ENCODE data around the gene LCK.
A peak's percentile ranks its signal among the peaks of the same experiment; 100 is the strongest.
"Not testable (repeated sequence)": the region's sequence is repeated elsewhere in the genome, so short reads cannot be mapped to it uniquely, and the experiment has no call there.

Gene LCK

DNA sequence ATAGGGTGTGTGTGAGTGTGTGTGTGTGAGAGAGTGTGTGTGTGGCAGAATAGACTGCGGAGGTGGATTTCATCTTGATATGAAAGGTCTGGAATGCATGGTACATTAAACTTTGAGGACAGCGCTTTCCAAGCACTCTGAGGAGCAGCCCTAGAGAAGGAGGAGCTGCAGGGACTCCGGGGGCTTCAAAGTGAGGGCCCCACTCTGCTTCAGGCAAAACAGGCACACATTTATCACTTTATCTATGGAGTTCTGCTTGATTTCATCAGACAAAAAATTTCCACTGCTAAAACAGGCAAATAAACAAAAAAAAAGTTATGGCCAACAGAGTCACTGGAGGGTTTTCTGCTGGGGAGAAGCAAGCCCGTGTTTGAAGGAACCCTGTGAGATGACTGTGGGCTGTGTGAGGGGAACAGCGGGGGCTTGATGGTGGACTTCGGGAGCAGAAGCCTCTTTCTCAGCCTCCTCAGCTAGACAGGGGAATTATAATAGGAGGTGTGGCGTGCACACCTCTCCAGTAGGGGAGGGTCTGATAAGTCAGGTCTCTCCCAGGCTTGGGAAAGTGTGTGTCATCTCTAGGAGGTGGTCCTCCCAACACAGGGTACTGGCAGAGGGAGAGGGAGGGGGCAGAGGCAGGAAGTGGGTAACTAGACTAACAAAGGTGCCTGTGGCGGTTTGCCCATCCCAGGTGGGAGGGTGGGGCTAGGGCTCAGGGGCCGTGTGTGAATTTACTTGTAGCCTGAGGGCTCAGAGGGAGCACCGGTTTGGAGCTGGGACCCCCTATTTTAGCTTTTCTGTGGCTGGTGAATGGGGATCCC is 22.5 kb downstream of the LCK start:
- DNase-seq (ENCODE audit: low read depth in 4 of 4, low spot score in 1 of 4) = peak; percentile 49 to 85 (median 56)

DNA sequence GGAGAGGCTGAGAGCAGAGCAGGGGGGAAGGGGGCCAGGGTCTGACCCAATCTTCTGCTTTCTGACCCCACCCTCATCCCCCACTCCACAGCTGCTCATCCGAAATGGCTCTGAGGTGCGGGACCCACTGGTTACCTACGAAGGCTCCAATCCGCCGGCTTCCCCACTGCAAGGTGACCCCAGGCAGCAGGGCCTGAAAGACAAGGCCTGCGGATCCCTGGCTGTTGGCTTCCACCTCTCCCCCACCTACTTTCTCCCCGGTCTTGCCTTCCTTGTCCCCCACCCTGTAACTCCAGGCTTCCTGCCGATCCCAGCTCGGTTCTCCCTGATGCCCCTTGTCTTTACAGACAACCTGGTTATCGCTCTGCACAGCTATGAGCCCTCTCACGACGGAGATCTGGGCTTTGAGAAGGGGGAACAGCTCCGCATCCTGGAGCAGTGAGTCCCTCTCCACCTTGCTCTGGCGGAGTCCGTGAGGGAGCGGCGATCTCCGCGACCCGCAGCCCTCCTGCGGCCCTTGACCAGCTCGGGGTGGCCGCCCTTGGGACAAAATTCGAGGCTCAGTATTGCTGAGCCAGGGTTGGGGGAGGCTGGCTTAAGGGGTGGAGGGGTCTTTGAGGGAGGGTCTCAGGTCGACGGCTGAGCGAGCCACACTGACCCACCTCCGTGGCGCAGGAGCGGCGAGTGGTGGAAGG is 23.7 kb downstream of the LCK start:
- no peak for DNase-seq (ENCODE audit: low read depth in 4 of 4, low spot score in 1 of 4)

DNA sequence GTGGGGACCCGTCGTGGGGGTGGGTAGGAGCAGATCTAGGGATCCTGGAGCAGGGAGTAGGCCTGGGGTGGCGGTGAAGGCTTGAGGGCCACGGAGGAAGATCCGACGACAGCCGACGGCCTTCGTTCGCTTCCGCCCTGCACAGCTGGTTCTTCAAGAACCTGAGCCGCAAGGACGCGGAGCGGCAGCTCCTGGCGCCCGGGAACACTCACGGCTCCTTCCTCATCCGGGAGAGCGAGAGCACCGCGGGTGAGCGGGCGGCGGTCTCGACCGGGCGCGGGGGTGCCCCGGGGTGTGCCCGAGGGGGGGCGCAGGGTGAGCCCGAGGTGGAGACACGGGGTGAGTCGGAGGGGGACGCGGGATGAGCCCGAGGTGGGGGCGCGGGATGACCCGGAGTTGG is 24.4 kb downstream of the LCK start:
- no peak for DNase-seq (ENCODE audit: low read depth in 4 of 4, low spot score in 1 of 4)

DNA sequence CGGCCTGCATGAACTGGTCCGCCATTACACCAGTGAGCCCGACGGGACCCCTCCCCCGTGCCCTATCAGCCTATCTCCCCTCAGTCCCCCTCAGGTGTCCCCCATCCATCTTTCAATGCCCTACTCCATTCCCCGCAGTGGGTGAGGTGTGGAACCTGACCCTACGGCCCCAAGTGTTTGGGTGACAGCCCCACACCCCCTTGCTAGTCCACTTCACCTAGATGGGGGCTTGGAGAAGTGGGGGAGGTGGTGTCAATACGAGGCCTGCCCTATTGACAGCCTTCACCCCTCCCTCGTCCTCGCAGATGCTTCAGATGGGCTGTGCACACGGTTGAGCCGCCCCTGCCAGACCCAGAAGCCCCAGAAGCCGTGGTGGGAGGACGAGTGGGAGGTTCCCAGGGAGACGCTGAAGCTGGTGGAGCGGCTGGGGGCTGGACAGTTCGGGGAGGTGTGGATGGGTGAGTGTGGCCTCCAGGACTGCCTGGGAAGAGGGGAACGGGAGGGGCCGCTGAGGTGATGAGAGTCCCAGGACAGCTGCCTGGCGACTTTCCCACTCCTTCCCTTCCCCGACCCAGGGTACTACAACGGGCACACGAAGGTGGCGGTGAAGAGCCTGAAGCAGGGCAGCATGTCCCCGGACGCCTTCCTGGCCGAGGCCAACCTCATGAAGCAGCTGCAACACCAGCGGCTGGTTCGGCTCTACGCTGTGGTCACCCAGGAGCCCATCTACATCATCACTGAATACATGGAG is 25.1 kb downstream of the LCK start:
- DNase-seq (ENCODE audit: low read depth in 4 of 4, low spot score in 1 of 4) = no peak

DNA sequence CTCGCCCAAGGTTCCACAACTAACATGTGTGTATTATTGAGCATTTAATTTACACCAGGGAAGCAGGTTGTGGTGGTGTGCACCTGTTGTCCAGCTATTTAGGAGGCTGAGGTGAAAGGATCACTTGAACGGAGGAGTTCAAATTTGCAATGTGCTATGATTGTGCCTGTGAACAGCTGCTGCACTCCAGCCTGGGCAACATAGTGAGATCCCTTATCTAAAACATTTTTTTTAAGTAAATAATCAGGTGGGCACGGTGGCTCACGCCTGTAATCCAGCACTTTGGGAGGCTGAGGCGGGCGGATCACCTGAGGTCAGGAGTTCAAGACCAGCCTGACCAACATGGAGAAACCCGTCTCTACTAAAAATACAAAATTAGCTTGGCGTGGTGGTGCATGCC is 33.7 kb downstream of the LCK start:
- DNase-seq (ENCODE audit: low read depth in 4 of 4, low spot score in 1 of 4) = not testable (repeated sequence)

- no peak for DNase-seq (ENCODE audit: low read depth in 4 of 4, low spot score in 1 of 4)
Measured at GRCh38 chr1:32285658-32286057, 34.6 kb downstream of the LCK start.

DNA sequence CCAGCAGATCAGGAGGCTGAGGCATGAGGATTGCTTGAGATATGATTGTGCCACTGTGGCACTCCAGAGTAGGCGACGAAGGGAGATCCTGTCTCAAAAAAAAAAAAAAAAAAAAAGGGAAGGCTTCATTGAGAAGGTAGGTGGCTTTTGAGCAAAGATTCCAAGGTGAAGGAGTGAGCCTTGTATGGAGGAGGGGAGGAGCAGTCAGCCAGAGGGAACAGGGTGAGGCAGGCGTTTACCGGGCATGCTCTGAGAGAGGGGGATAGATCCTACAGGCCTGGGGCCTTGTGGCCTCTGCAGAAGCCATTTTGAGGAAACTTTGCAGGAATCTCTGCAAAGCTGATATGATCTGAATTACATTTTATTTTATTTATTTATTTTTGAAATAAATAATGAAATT is 35.7 kb downstream of the LCK start:
- DNase-seq (ENCODE audit: low read depth in 4 of 4, low spot score in 1 of 4) = no peak

- no peak for DNase-seq (ENCODE audit: low read depth in 4 of 4, low spot score in 1 of 4)
Measured at GRCh38 chr1:32289256-32289655, 38.2 kb downstream of the LCK start.

GRCh38 chr1:32291145-32291707 is 40.2 kb downstream of the LCK start:
- no peak for DNase-seq (ENCODE audit: low read depth in 4 of 4, low spot score in 1 of 4)

GRCh38 chr1:32291708-32292538 is 40.9 kb downstream of the LCK start, which contains the start of gene HDAC1:
TSS of gene HDAC1 (plus strand) at chr1:32292083. CDS start at chr1:32292170, 87 bp downstream.
- peak; percentile 85 to 97 (median 92) for DNase-seq (ENCODE audit: low read depth in 4 of 4, low spot score in 1 of 4)

GRCh38 chr1:32298211-32298610 is 47.1 kb downstream of the LCK start:
- DNase-seq (ENCODE audit: low read depth in 4 of 4, low spot score in 1 of 4) = not testable (repeated sequence)

DNA sequence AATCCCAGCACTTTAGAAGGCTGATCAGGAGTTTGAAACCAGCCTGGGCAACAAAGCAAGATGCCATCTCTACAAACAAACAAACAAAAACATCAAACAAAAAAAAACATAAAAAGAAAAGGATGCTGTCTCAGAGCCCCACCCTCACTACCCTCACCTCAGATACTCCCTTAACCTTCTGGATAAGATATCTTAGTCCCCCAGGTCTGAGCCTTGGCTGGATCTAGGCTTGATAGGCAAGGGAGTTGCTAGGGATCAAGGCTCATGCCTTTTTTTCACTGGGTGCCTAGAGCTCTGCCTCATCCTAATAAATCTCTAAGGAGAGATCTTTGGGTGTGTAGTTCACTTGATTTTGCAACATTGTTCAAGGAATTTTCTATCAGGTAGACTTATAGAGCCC is 48.3 kb downstream of the LCK start:
- no peak for DNase-seq (ENCODE audit: low read depth in 4 of 4, low spot score in 1 of 4)

GRCh38 chr1:32303358-32303757 is 52.3 kb downstream of the LCK start:
- no peak for DNase-seq (ENCODE audit: low read depth in 4 of 4, low spot score in 1 of 4)

GRCh38 chr1:32303997-32304622 is 53.0 kb downstream of the LCK start:
- no peak for DNase-seq (ENCODE audit: low read depth in 4 of 4, low spot score in 1 of 4)

- no peak for DNase-seq (ENCODE audit: low read depth in 4 of 4, low spot score in 1 of 4)
Measured at GRCh38 chr1:32305310-32305709, 54.2 kb downstream of the LCK start.

DNA sequence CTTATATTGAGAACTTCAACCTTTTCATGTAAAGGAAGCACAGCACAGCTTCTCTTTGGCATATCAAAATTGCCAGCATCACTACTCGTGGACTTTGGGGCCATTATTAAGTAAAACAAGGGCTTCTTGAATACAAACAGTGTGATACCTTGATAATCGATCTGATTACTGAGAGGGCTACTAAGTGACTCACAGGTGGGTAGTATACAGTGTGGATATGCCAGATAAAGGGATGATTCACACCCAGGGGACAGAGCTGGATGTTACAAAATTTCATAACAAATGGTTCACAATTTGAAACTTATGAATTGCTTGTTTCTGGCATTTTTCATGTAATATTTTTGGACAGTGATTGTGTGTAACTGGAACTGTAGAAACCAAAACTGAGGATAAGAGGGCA is 56.3 kb downstream of the LCK start:
- DNase-seq (ENCODE audit: low read depth in 4 of 4, low spot score in 1 of 4) = no peak

DNA sequence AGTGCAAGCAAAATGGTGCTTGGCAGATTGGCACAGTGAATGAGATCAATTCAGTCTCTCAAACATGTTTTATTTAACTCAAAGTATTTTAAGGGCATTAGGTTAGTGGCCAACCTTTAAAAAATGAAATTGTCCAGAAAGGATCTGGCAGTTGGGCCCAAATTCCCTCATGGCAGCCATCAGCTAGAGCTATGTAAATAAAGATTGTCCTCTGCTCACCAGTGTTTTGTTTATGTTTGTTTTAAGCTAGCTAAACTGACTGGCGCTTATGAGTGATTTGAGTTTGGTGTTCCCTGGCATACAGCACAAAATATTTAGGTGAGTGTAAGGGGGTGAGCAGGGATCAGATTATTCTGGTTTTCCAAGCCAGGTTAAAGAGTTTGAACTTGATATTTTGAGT is 58.9 kb downstream of the LCK start:
- DNase-seq (ENCODE audit: low read depth in 4 of 4, low spot score in 1 of 4) = no peak

DNA sequence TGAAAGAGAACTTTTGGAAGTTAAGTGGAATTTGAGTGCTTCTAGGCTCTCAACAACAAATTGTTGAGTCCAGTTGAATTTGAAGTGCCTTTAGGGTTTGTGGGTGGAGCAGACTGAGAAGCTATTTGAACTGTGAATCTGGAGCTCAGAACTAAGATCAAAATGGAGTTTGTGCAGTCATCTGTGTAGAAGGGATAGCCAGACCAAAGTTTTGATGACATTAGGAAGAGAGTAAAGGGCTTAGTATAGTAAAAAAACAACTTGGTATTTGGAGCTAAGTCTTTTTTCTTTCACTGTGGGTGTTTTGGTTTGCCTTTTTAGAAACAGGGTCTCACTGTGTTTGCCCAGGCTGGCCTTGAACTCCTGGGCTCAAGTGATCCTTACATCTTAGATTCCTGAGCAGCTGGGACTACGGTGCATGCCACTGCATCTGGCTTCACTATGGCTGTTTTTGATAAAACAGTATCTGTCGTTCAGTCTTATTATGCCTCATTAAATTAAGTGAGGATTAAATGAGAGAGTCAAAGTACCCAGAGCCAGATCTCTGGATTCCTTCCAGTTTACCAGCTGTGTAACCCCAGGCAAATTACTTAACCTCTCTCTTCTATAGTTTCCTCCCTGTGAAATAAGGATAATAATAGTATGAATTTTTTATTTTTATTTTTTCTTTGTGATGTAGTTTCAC is 60.8 kb downstream of the LCK start:
- DNase-seq (ENCODE audit: low read depth in 4 of 4, low spot score in 1 of 4) = no peak

DNA sequence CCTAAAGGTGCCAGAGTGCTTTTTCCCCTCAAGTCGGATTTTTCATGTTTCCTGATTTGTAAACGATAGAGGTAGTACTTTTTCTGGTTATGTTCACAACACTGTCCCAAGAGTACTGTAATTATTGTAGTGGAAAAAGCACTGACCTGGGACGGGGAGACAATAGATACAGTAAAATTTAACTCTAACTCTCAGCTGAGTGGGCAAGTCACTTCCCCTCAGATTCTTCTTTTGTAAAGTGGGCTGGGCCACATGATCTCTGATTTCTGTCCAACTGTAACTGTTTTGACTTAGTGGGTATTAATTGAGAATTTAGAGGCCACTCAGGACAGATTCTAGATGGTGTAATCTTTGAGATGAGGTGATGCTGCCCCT is 65.8 kb downstream of the LCK start:
- DNase-seq (ENCODE audit: low read depth in 4 of 4, low spot score in 1 of 4) = no peak
